Smooth muscle cell (in vitro differentiated cells): ENCODE results near the gene TEX29. TPM values are rescaled to one million over a fixed set of nuclear protein-coding genes. Genes with fewer than 3 reads are reported as not detected.

Source experiments
- DNase-seq: peaks from one replicate; lab custom pipeline; 2025; ENCODE audit not compliant: unreplicated experiment; lab: John Stamatoyannopoulos, UW
- H2AFZ ChIP-seq: fragments of 200-600 bp; sonication (generic); 2 replicates; pipeline ENCODE4 v1.6.0; 2016; ENCODE audit warnings: antibody characterized with exemption, low read depth, mild to moderate bottlenecking
- H3F3A ChIP-seq: fragments of 200-600 bp; sonication (generic); 2 replicates; pipeline ENCODE4 v1.6.0; 2017; ENCODE audit warnings: antibody characterized with exemption, low read depth
- H3K27ac ChIP-seq: fragments of 200-600 bp; sonication (generic); 2 replicates; pipeline ENCODE4 v1.5.1; 2016; ENCODE audit warnings: low read depth, mild to moderate bottlenecking
- H3K27me3 ChIP-seq: fragments of 200-600 bp; sonication (generic); 2 replicates; pipeline ENCODE4 v1.6.1; 2016; ENCODE audit warnings: low read depth, mild to moderate bottlenecking
- H3K36me3 ChIP-seq: fragments of 200-600 bp; sonication (generic); 2 replicates; pipeline ENCODE4 v1.5.1; 2016; ENCODE audit warnings: low read depth
- H3K4me1 ChIP-seq: fragments of 200-600 bp; sonication (generic); 2 replicates; pipeline ENCODE4 v1.5.1; 2016; ENCODE audit warnings: low read depth
- H3K4me2 ChIP-seq: fragments of 200-600 bp; sonication (generic); 2 replicates; pipeline ENCODE4 v1.6.0; 2016; ENCODE audit warnings: mild to moderate bottlenecking
- H3K4me3 ChIP-seq: fragments of 200-600 bp; sonication (generic); 2 replicates; pipeline ENCODE4 v1.5.1; 2016; ENCODE audit warnings: mild to moderate bottlenecking
- H3K79me2 ChIP-seq: fragments of 200-600 bp; sonication (generic); 2 replicates; pipeline ENCODE4 v1.6.0; 2016; ENCODE audit warnings: low read depth, mild to moderate bottlenecking
- H3K9ac ChIP-seq: fragments of 200-600 bp; sonication (generic); 2 replicates; pipeline ENCODE4 v1.6.0; 2016; ENCODE audit warnings: low read depth
- H3K9me3 ChIP-seq: fragments of 200-600 bp; sonication (generic); replicated peaks from 2 replicates; pipeline ENCODE4 v1.5.1; 2016; ENCODE audit warnings: low read depth
- H4K20me1 ChIP-seq: fragments of 200-600 bp; sonication (generic); 2 replicates; pipeline ENCODE4 v1.6.0; 2016; ENCODE audit warnings: low read depth
- CTCF ChIP-seq: fragments of 200-600 bp; sonication (generic); IDR thresholded peaks from 2 replicates; pipeline ENCODE4 v1.5.1; 2017; ENCODE audit warnings: borderline replicate concordance, mild to moderate bottlenecking, antibody characterized with exemption; ENCODE audit not compliant: insufficient read depth, poor library complexity, severe bottlenecking
- WGBS: methylation state at CpG from one replicate; pipeline ENCODE4 v1.1.7; 2016; ENCODE audit warnings: low lambda C conversion rate; 5-methylcytosine and 5-hydroxymethylcytosine counted together
- polyA plus RNA-seq: library from polyadenylated mRNA; unstranded; fragments of >200 nt; fragmentation: Nextera tagmentation; extraction: Ambion mirVana; gene quantifications from 2 replicates; pipeline ENCODE4 v1.2.1, GENCODE V29; 2016
- total RNA-seq: library from RNA; depleted of rRNA; stranded (reverse); fragments of >200 nt; gene quantifications from 2 replicates; pipeline ENCODE4 v1.2.3, GENCODE V29; 2014

TEX29 gene
- total and polyA plus RNA-seq, 2 experiments from 2014 or later: 1.0 to 4.4 TPM

DNA sequence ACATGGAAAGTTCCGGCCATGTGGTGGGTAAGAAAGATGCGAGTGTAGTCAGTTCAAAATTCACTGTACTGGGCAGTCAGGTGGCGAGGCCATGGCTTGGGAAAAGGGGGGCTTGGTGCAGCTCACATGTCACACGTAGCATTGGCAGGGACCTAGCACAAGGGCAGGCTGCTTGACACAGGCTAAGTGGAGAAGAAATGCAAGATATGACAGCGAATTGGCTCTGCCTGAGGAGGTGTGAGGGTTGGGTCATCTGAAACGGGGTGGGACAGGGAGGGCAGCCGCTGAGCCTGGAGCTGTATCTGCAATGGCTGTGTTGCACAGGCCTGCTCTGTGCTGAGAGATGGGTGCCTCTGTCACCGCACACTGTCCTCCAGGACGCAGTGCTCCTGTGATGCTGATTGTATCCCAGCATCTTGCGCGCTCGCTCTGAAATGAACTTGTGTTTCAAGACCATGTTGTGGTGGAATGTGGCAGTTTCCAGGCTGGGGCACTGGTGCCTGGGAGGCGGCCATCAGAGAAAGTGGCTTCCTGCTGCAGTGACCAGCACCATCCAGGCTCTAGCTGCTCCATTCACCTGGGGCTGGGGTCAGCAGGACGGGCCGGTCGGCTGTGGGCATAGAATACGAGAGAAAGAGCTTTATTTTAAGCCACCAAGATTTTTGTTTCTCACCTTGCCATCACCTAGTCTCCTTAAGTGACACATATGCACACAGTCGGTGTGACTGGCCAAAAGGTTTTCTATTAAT is 70.3 kb downstream of the TEX29 start:
- no peak overlapping the region for H3K4me3 ChIP-seq
- H3K36me3 ChIP-seq: no peaks in the 10 kb centered on the region
- no peak overlapping the region for H3K27ac ChIP-seq
- H3K27me3 ChIP-seq: no peaks in the 10 kb centered on the region
- WGBS: 92% methylated on average over 18 of the region's 18 CpGs
- no peak for TF ChIP-seq CTCF
- no peak overlapping the region for H2AFZ ChIP-seq
- H3K9ac ChIP-seq: no peak overlapping the region
- no peaks in the 10 kb centered on the region for H3K4me1 ChIP-seq
- no peaks in the 10 kb centered on the region for H3K9me3 ChIP-seq
- no peak for DNase-seq
- no peaks in the 10 kb centered on the region for H3K79me2 ChIP-seq
- no peaks in the 10 kb centered on the region for H4K20me1 ChIP-seq
- no peaks in the 10 kb centered on the region for H3F3A ChIP-seq
- H3K4me2 ChIP-seq: no peak overlapping the region

DNA sequence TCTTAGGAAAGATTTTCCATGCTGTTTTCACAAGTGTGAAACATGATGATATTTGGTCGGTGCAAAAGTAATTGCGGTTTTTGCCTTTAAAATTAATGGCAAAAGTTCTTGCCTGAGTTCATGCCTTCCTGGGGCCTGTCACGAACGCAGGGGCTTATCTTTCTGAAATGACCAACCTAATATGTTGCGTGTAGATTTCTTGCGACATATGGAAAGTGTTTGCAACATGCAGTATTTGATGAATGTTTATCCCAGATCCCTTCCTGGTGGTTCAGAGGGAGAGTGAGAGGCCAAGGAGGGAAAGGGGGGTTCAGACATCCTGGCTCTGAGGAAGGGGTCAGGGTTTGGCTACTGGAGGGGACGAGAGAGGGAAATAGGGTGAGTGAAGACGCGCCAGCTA is 72.0 kb downstream of the TEX29 start:
- no peaks in the 10 kb centered on the region for H3K36me3 ChIP-seq
- DNase-seq: no peak
- no peak overlapping the region for H3K4me2 ChIP-seq
- 83% methylated on average over 9 of the region's 9 CpGs for WGBS
- H3K9me3 ChIP-seq: no peaks in the 10 kb centered on the region
- H3K27me3 ChIP-seq: no peaks in the 10 kb centered on the region
- no peak overlapping the region for H3K4me3 ChIP-seq
- H2AFZ ChIP-seq: no peak overlapping the region
- H4K20me1 ChIP-seq: no peaks in the 10 kb centered on the region
- no peaks in the 10 kb centered on the region for H3F3A ChIP-seq
- no peak overlapping the region for H3K27ac ChIP-seq
- TF ChIP-seq CTCF: no peak
- no peak overlapping the region for H3K9ac ChIP-seq
- H3K79me2 ChIP-seq: no peaks in the 10 kb centered on the region
- no peaks in the 10 kb centered on the region for H3K4me1 ChIP-seq

DNA sequence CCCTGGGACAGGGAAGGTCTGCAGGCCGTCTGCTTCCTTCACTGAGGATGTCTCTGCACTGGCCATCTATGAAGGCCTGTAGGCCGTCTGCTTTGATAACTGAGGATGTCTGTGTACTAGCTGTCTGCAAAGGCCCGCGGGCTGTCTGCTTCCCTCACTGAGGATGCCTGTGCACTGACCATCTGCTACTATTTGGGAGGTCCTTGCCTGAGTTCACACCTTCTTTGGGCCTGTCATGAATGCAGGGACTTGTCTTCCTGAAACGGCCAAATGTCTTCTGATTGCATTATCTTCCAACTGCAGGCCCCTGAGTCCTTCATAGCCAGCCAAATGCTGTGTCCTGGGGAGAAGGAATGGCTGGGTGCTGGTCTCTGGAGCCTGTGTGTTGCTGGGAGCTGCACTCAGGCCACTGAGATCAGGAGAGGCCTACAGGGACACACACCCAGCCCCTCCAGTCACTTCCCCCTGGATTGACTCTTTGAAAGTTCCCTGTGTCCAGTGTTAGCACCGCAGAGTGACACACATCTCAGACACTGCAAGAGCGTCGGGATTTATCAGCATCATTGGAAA is 72.9 kb downstream of the TEX29 start:
- Histone ChIP-seq H3K4me1 (no peaks in the 10 kb centered on the region), H3K79me2 (no peaks in the 10 kb centered on the region), H3F3A (no peaks in the 10 kb centered on the region), H3K4me3 (no peak overlapping the region), H2AFZ (peak overlapping the region; percentile 15), H4K20me1 (no peaks in the 10 kb centered on the region), H3K27me3 (no peaks in the 10 kb centered on the region), H3K4me2 (no peak overlapping the region), H3K9ac (no peak overlapping the region), H3K9me3 (no peaks in the 10 kb centered on the region), H3K27ac (no peak overlapping the region), H3K36me3 (no peaks in the 10 kb centered on the region)
- TF ChIP-seq CTCF: no peak
- DNase-seq: no peak
- 61% methylated on average over 8 of the region's 8 CpGs for WGBS

Other genes starting within 250 kb of the TEX29 start
- 21.9 and 32.4 TPM in 2 replicates for gene ARHGEF7, start 205.3 kb upstream of the TEX29 start, total RNA-seq
- gene ARHGEF7, start 205.3 kb upstream of the TEX29 start, polyA plus RNA-seq: 13.8 and 23.6 TPM in 2 replicates